Adrenal gland (tissue), 5 donors: ENCODE data around the gene KLKB1.

ENCODE experiments used
- POLR2A ChIP-seq, 2 donors: fragments of 450-650 bp; IDR thresholded peaks; one replicate each; pipeline ENCODE4 v1.6.1; 2017; ENCODE audit warnings: antibody characterized with exemption in 2 of 2, mild to moderate bottlenecking in 2 of 2, moderate library complexity in 1 of 2
- TF ChIP-seq, protein P1 (sequence below), 6 experiments: fragments of 450-650 bp in 4 of 6; fragments of 200-600 bp in 2 of 6; sonication (generic) in 1 of 6; IDR thresholded peaks; 1 replicate in 5 of 6; 2 replicates in 1 of 6; pipeline versions ENCODE4 v1.5.1 to v1.8.0; 2016 to 2021; ENCODE audit warnings: antibody characterized with exemption in 6 of 6, mild to moderate bottlenecking in 2 of 6, moderate library complexity in 1 of 6
- donor health status: DM: no; HTN: no; CAD: no.

DNA sequence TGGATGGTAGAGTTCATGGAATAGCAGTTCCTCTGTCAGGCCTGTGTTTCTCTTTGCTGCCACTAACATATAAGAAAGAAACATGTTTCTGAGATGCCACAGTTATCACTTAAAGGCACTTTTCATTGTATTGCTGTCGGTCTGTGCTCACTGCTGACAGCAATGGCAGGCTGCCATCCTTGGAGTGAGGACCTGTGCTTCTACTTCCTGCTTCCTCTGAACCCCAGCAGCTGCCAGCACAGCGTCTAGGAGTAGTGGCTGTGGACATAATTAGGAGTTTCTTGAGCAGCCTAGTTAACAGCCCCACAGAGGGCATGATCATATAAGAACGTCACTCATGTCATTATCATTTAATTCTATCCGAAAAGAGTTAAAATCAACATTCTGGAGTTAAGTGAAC lies 69.2 kb downstream of the KLKB1 start:
- no peak for TF ChIP-seq POLR2A (IDR thresholded peaks at IDR 0.05)
- TF ChIP-seq, protein P1, sequence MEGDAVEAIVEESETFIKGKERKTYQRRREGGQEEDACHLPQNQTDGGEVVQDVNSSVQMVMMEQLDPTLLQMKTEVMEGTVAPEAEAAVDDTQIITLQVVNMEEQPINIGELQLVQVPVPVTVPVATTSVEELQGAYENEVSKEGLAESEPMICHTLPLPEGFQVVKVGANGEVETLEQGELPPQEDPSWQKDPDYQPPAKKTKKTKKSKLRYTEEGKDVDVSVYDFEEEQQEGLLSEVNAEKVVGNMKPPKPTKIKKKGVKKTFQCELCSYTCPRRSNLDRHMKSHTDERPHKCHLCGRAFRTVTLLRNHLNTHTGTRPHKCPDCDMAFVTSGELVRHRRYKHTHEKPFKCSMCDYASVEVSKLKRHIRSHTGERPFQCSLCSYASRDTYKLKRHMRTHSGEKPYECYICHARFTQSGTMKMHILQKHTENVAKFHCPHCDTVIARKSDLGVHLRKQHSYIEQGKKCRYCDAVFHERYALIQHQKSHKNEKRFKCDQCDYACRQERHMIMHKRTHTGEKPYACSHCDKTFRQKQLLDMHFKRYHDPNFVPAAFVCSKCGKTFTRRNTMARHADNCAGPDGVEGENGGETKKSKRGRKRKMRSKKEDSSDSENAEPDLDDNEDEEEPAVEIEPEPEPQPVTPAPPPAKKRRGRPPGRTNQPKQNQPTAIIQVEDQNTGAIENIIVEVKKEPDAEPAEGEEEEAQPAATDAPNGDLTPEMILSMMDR (IDR thresholded peaks at IDR 0.05), result no peak
